Measurements from ENCODE around the gene PIK3CA. TPM values are rescaled to one million over a fixed set of nuclear protein-coding genes. Genes with fewer than 3 reads are reported as not detected.
A peak's percentile ranks its signal among the peaks of the same experiment; 100 is the strongest.

PIK3CA gene
- 36.3 and 42.4 TPM in 2 replicates for total RNA-seq (2013; cell fraction: nucleolus; rRNA removed)
- 10.8 and 13.9 TPM in 2 replicates for total RNA-seq (2014; rRNA removed)
- total RNA-seq (2014; rRNA removed; fragmentation: Illumina TruSeq; extraction: Trizol) = 18.6 and 18.7 TPM in 2 replicates
- 16.9 and 17.4 TPM in 2 replicates for total RNA-seq (2021)
- polyA plus RNA-seq (2011; ENCODE audit: low read depth) = 8.2 TPM
- polyA plus RNA-seq (2011; rRNA removed) = 15.7 and 28.9 TPM in 2 replicates
- 3.8 and 5.9 TPM in 2 replicates for polyA plus RNA-seq (2011; cell fraction: cytosol; rRNA removed)
- 9.5 and 12.6 TPM in 2 replicates for polyA plus RNA-seq (2011; cell fraction: nucleus; rRNA removed)
- polyA plus RNA-seq (2012) = 7.3 and 12.3 TPM in 2 replicates
- 13.3 and 15.3 TPM in 2 replicates for polyA plus RNA-seq (2014; fragmentation: Illumina TruSeq; extraction: Trizol)
- 1 to 10 TPM; 3.0 to 4.1 TPM for polyA plus RNA-seq (2014; fragmentation: Nextera tagmentation; extraction: Ambion mirVana)
- polyA plus RNA-seq (2014; rRNA removed) = 6.7 and 7.0 TPM in 2 replicates
- 1 to 10 TPM; 3.5 to 7.2 TPM for polyA plus RNA-seq (2016; fragmentation: Nextera tagmentation; extraction: Ambion mirVana)
- 17.2 and 30.1 TPM in 2 replicates for polyA minus RNA-seq (2011; rRNA and poly(A)+ RNA removed)
- polyA minus RNA-seq (2011; cell fraction: cytosol; rRNA and poly(A)+ RNA removed) = 9.1 and 10.8 TPM in 2 replicates
- 10.5 and 12.6 TPM in 2 replicates for polyA minus RNA-seq (2011; cell fraction: nucleus; rRNA and poly(A)+ RNA removed)
- Bru-seq, nascent RNA = percentile 85 among the genes with signal in this experiment
- BruChase-seq, experiment 1, labeled RNA remaining after a 6-hour chase = percentile 75 among the genes with signal in this experiment
- percentile 83 among the genes with signal in this experiment for BruChase-seq, experiment 2, labeled RNA remaining after a 2-hour chase
- long read RNA-seq, experiment 1, partial matches to known transcripts = 1 of 1 reads
- long read RNA-seq, experiment 1, other reads (novel, unspliced or antisense) = 0 of 1 reads
- long read RNA-seq, experiment 2, partial matches to known transcripts = 2 of 7 reads
- long read RNA-seq, experiment 2, other reads (novel, unspliced or antisense) = 5 of 7 reads

DNA sequence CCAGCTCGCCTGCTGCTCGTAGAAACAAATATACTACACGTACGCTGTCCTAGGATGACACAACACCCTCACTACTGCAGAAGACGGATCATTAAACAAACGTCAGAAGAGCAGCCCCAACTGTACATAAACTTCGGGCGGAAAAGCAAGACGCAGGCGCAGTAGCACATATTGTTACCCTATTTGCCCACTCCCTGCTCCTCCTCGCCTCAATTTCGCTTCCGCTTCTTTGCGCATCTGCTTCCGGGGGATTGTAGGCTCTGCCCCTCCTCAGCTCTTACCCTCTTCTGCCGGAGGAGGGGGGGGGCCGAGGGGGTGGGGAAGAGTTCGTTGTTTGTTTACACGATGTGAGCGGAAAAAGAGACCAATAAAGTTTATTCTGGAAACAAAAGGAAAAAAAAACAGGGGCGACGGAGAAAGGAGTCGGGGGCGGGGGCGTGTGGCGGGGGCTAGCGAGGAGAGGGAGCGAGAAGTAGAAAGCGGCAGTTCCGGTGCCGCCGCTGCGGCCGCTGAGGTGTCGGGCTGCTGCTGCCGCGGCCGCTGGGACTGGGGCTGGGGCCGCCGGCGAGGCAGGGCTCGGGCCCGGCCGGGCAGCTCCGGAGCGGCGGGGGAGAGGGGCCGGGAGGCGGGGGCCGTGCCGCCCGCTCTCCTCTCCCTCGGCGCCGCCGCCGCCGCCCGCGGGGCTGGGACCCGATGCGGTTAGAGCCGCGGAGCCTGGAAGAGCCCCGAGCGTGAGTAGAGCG is at the start of gene PIK3CA:
TSS of gene PIK3CA (plus strand) at position 485 of the 743 bp plus-strand sequence. CDS start 50,469 bp downstream, outside the sequence.
- Histone ChIP-seq H3K4me3 (peak within 1 kb of the TSS; percentile 82), H3K9ac (ENCODE audit: control insufficient read depth, insufficient read depth, low read length) (peak within 1 kb of the TSS; percentile 87), H3K9me3 (replicated peaks; ENCODE audit: control insufficient read depth, insufficient read depth, low read length) (no peaks in the 10 kb centered on the region), H3K27me3 (replicated peaks in 1 of 2; ENCODE audit: control insufficient read depth in 2 of 2, insufficient read depth in 2 of 2, low read length in 1 of 2) (no peaks in the 10 kb centered on the region), H4K20me1 (ENCODE audit: control insufficient read depth, insufficient read depth) (no peaks in the 10 kb centered on the region), H3K79me2 (ENCODE audit: control insufficient read depth, insufficient read depth, low read length) (peaks cover 44% of the 10 kb centered on the region), H3K27ac (ENCODE audit: control insufficient read depth, insufficient read depth) (peak within 1 kb of the TSS; percentile 88), H3K36me3 (ENCODE audit: control insufficient read depth in 2 of 2, insufficient read depth in 2 of 2, low read length in 1 of 2) (no peaks in the 10 kb centered on the region), H2AFZ (ENCODE audit: control insufficient read depth, low read depth, low read length) (peak within 1 kb of the TSS; percentile 94), H3K4me1 (ENCODE audit: control insufficient read depth, insufficient read depth, low read length) (peaks cover 5% of the 10 kb centered on the region; the same call in 1 of the 2 replicates), H3K4me2 (ENCODE audit: control insufficient read depth, insufficient read depth) (peak within 1 kb of the TSS; percentile 93)
- ATAC-seq (peak; percentile 83), DNase-seq (ENCODE audit: low read depth, low spot score) (peak; percentile 96), FAIRE-seq (peak; percentile 87)
- SMC1A ChIA-PET (ENCODE audit: uncharacterized antibody, unreplicated experiment) = interaction anchor here (1.0 to 5.7 kb wide), 15 partner anchors 11 to 177 kb away, joined by 3 to 33 read pairs (median 7); partner anchors contain the start of gene ZMAT3
- CTCF ChIA-PET = interaction anchor here (0.8 to 3.8 kb wide), 12 partner anchors 8 to 177 kb away, joined by 3 to 31 read pairs (median 6); no protein-coding TSS in a partner anchor
- intact Hi-C loops (cut with micrococcal nuclease; ENCODE audit: unreplicated experiment) (loop anchor here (1.0 to 5.0 kb wide), 7 partner anchors 41 to 168 kb away; partner anchors contain the start of gene ZMAT3), in situ Hi-C loops (cut with MboI) (loop anchor here (5.0 kb wide), 1 partner anchor 169 kb away; no protein-coding TSS in a partner anchor)
- BruUV-seq (replicated peaks) = no TSS peak
- under 1% methylated on average over 31 of the region's 67 CpGs for WGBS (ENCODE audit: insufficient coverage, insufficient replicate concordance, low lambda C conversion rate, missing lambda C conversion rate)
- POLR2A ChIA-PET = interaction anchor here (0.6 to 4.9 kb wide), 9 partner anchors 23 to 737 kb away, joined by 3 to 28 read pairs (median 4); partner anchors contain the start of gene ZMAT3
- RAD21 ChIA-PET (ENCODE audit: unreplicated experiment) = interaction anchor here (0.6 to 4.5 kb wide), 18 partner anchors 19 to 1094 kb away, joined by 3 to 38 read pairs (median 6); partner anchors contain the start of gene ZMAT3
- TF ChIP-seq CHD2 (IDR thresholded peaks at IDR 0.05; ENCODE audit: borderline replicate concordance, low read depth, low read length) = no peak; the same call in 1 of the 2 replicates
- peak; percentile 98 for TF ChIP-seq NR2C1 (IDR thresholded peaks at IDR 0.05)
- no peak for TF ChIP-seq HDAC6 (IDR thresholded peaks at IDR 0.05; ENCODE audit: unreplicated experiment)
- peak in 1 of 2 experiments; percentile 89; a peak in 2 of 3 replicates for TF ChIP-seq EGR1 (IDR thresholded peaks at IDR 0.05; ENCODE audit: borderline replicate concordance in 1 of 2, low read depth in 2 of 2, low read length in 2 of 2)
- no peak for TF ChIP-seq HDAC2 (IDR thresholded peaks at IDR 0.05)
- TF ChIP-seq CREB1 (IDR thresholded peaks at IDR 0.05; ENCODE audit: low read depth) = peak; percentile 77
- 0 out of 4 replicates have a peak, but pooled peaks of 1 of the 2 experiments have one; percentile 1 for TF ChIP-seq SRF (IDR thresholded peaks at IDR 0.05; ENCODE audit: low read depth in 2 of 2, low read length in 2 of 2)
- peak; percentile 91; the same call in 1 of the 2 replicates for TF ChIP-seq TARDBP (IDR thresholded peaks at IDR 0.05; ENCODE audit: borderline replicate concordance)
- peak; percentile 57; the same call in 1 of the 2 replicates for TF ChIP-seq SMARCA5 (IDR thresholded peaks at IDR 0.05)
- TF ChIP-seq, protein P1, sequence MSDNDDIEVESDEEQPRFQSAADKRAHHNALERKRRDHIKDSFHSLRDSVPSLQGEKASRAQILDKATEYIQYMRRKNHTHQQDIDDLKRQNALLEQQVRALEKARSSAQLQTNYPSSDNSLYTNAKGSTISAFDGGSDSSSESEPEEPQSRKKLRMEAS (IDR thresholded peaks at IDR 0.05; ENCODE audit: low read depth, low read length) = peak; percentile 60; the same call in 1 of the 2 replicates
- peak; percentile 70; the same call in 1 of the 2 replicates for TF ChIP-seq CREM (IDR thresholded peaks at IDR 0.05; ENCODE audit: low read depth)
- peak; percentile 70; the same call in 1 of the 2 replicates for TF ChIP-seq SREBF1 (IDR thresholded peaks at IDR 0.05; ENCODE audit: low read length)
- TF ChIP-seq, protein P2, sequence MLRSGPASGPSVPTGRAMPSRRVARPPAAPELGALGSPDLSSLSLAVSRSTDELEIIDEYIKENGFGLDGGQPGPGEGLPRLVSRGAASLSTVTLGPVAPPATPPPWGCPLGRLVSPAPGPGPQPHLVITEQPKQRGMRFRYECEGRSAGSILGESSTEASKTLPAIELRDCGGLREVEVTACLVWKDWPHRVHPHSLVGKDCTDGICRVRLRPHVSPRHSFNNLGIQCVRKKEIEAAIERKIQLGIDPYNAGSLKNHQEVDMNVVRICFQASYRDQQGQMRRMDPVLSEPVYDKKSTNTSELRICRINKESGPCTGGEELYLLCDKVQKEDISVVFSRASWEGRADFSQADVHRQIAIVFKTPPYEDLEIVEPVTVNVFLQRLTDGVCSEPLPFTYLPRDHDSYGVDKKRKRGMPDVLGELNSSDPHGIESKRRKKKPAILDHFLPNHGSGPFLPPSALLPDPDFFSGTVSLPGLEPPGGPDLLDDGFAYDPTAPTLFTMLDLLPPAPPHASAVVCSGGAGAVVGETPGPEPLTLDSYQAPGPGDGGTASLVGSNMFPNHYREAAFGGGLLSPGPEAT (IDR thresholded peaks at IDR 0.05; ENCODE audit: low read depth) = peak; percentile 19; the same call in 1 of the 2 replicates

Data from GM12878 (cell line).